ENCODE measurements around the gene SIAH3.
"Not testable (repeated sequence)": the region's sequence is repeated elsewhere in the genome, so short reads cannot be mapped to it uniquely, and the experiment has no call there.

- not testable (repeated sequence) for TF ChIP-seq CTCF (IDR thresholded peaks at IDR 0.05; ENCODE audit: low read length); EZH2 (IDR thresholded peaks at IDR 0.05; ENCODE audit: borderline replicate concordance, low read length)
Observed at GRCh38 chr13:45871201-45871600, 19.6 kb upstream of the SIAH3 start.
